Sigmoid colon (tissue), 7 donors: ENCODE measurements around the gene EPB41L3. TPM values are rescaled to one million over a fixed set of nuclear protein-coding genes. Genes with fewer than 3 reads are reported as not detected.

Source experiments
- DNase-seq: peaks from one replicate; pipeline ENCODE4 v3.0.0-alpha.2; 2019
- H3K27ac ChIP-seq, 4 donors: fragments of 200-600 bp; sonication (generic); one replicate each; pipeline ENCODE4 v1.5.1; 2016 to 2019; ENCODE audit warnings: mild to moderate bottlenecking in 1 of 4
- H3K27me3 ChIP-seq, 3 donors: fragments of 200-600 bp; sonication (generic); one replicate each; pipeline ENCODE4 v1.5.1; 2019; ENCODE audit warnings: mild to moderate bottlenecking in 1 of 3
- H3K36me3 ChIP-seq, 4 donors: fragments of 200-600 bp; sonication (generic); one replicate each; pipeline ENCODE4 v1.5.1; 2016 to 2019
- H3K4me1 ChIP-seq, 4 donors: fragments of 200-600 bp; sonication (generic); one replicate each; pipeline ENCODE4 v1.5.1; 2017 to 2019
- H3K4me3 ChIP-seq, 4 donors: fragments of 200-600 bp; sonication (generic); one replicate each; pipeline ENCODE4 v1.5.1; 2017 to 2019; ENCODE audit warnings: mild to moderate bottlenecking in 2 of 4, moderate library complexity in 1 of 4
- H3K9me3 ChIP-seq, 4 donors: fragments of 200-600 bp in 3 of 4; sonication (generic) in 3 of 4; one replicate each; pipeline versions ENCODE4 v1.5.1 to v1.6.1; 2013 to 2019
- EP300 ChIP-seq, 4 donors: sonication (generic); formaldehyde crosslinking; IDR thresholded peaks; one replicate each; pipeline ENCODE4 v1.6.1; 2017; ENCODE audit warnings: antibody characterized with exemption in 4 of 4
- POLR2A ChIP-seq, 2 donors: fragments of 450-650 bp; IDR thresholded peaks; one replicate each; pipeline ENCODE4 v1.6.1; 2016; ENCODE audit warnings: antibody characterized with exemption in 2 of 2, mild to moderate bottlenecking in 2 of 2, moderate library complexity in 2 of 2
- POLR2AphosphoS5 ChIP-seq, 4 donors: sonication (generic); formaldehyde crosslinking; IDR thresholded peaks; one replicate each; pipeline ENCODE4 v1.6.1; 2017; ENCODE audit warnings: antibody characterized with exemption in 4 of 4
- WGBS, 2 donors: extraction: QIAGEN DNeasy Blood & Tissue Kit; methylation state at CpG; one replicate each; pipeline ENCODE4 v1.1.7; 2013; 5-methylcytosine and 5-hydroxymethylcytosine counted together
- intact Hi-C: fragments of 100-400 bp; cut with DNase I; formaldehyde crosslinking; loops from one replicate; pipeline ENCODE4 v1.15.1; 2023
- polyA plus RNA-seq, 3 donors: library from polyadenylated mRNA; stranded (reverse); fragments of 200-250 nt; gene quantifications; one replicate each; pipeline ENCODE4 v1.2.3, GENCODE V29; 2013
- total RNA-seq, 4 donors: library from RNA; depleted of rRNA; stranded (reverse); fragments of >200 nt; gene quantifications; one replicate each; pipeline ENCODE4 v1.1.0, GENCODE V29; 2016
- TF ChIP-seq, protein P1 (sequence below), 4 experiments: fragments of 450-650 bp in 3 of 4; fragments of 200-600 bp in 1 of 4; IDR thresholded peaks; one replicate each; pipeline ENCODE4 v1.5.1; 2016 to 2019; ENCODE audit warnings: antibody characterized with exemption in 4 of 4, mild to moderate bottlenecking in 3 of 4, moderate library complexity in 2 of 4
- donor health status: healthy with polysubstance abuse.
- donor health status: Bipolar disorder and iron deficiency.
- donor health status: healthy.

The EPB41L3 gene
- total and polyA plus RNA-seq, 7 donors, result 26.1 to 156 (median 78.8) TPM

DNA sequence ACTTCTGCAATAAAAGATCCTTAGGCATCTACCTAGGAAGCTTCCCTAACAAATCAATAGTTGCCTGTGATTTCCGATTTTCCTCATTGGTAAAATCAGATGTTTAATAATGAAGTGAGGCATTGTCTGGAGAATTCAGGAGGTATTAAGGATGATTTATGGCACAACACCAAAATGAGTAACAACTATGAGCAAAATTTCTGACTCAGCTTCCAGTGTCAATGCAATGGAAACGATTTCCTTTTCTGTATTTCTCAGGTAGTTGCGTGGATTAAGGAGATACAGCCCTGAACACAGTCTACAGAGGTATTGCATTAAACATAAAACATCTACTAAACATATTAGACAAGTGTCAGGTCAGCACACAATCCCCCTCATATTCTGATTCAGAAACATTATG is 99.5 kb downstream of the EPB41L3 start:
- no peak for DNase-seq
- H3K27me3 ChIP-seq, result no peaks in the 10 kb centered on the region
- intact Hi-C loops, result no loop called here
- H3K36me3 ChIP-seq, result no peaks in the 10 kb centered on the region
- no peaks in the 10 kb centered on the region for H3K4me1 ChIP-seq
- H3K27ac ChIP-seq, result no peak overlapping the region
- WGBS, 2 donors, result 56 to 58% methylated on average over 3 of the region's 3 CpGs
- H3K4me3 ChIP-seq, result no peak overlapping the region
- H3K9me3 ChIP-seq, result no peaks in the 10 kb centered on the region
- TF ChIP-seq, protein P1, sequence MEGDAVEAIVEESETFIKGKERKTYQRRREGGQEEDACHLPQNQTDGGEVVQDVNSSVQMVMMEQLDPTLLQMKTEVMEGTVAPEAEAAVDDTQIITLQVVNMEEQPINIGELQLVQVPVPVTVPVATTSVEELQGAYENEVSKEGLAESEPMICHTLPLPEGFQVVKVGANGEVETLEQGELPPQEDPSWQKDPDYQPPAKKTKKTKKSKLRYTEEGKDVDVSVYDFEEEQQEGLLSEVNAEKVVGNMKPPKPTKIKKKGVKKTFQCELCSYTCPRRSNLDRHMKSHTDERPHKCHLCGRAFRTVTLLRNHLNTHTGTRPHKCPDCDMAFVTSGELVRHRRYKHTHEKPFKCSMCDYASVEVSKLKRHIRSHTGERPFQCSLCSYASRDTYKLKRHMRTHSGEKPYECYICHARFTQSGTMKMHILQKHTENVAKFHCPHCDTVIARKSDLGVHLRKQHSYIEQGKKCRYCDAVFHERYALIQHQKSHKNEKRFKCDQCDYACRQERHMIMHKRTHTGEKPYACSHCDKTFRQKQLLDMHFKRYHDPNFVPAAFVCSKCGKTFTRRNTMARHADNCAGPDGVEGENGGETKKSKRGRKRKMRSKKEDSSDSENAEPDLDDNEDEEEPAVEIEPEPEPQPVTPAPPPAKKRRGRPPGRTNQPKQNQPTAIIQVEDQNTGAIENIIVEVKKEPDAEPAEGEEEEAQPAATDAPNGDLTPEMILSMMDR (IDR thresholded peaks at IDR 0.05), result no peak
- TF ChIP-seq POLR2AphosphoS5 (IDR thresholded peaks at IDR 0.05) (no peak), POLR2A (IDR thresholded peaks at IDR 0.05) (no peak), EP300 (IDR thresholded peaks at IDR 0.05) (no peak)

DNA sequence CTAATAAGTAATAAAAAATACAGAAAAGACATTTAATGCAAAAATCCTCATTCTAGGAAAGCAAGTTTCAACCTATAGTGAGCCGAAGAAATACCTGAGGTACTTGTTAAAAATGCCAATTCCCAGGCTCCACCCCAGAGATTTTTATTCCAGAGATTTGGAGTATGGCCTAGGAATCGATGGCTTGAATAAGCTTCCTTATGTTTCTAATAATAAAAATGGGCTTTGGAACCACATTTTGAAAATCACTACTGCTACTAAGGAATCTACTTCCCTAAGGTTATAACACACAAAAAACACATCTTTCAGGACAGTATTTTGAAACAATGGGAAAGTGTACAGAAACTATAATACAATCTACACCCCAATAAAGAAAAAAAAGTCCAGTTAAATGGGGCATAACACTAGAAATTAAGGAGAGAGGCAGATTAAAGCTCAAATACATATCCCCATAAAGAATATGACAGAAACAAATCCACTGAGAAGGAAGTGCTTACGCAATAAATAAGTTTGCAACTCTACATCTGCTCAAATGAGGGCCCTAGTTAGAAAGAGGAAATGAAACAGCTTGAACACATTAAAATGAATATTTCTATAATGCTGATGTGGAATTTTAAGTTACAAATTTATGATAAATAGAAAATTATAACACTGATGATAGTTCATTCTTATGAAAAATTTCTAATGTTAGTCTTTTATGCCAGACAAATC is 103.7 kb downstream of the EPB41L3 start:
- TF ChIP-seq POLR2AphosphoS5 (IDR thresholded peaks at IDR 0.05), result peak in 1 of 4 donors; percentile 21
- TF ChIP-seq EP300 (IDR thresholded peaks at IDR 0.05), result no peak
- TF ChIP-seq, protein P1 (IDR thresholded peaks at IDR 0.05), result no peak
- H3K9me3 ChIP-seq, result no peaks in the 10 kb centered on the region
- no peaks in the 10 kb centered on the region for H3K36me3 ChIP-seq
- no peak overlapping the region for H3K4me3 ChIP-seq
- 63 to 88% methylated on average over 3 of the region's 3 CpGs for WGBS, 2 donors
- H3K27ac ChIP-seq, result peak overlapping the region in 1 of 4 donors; percentile 32
- H3K27me3 ChIP-seq, result no peaks in the 10 kb centered on the region
- DNase-seq, result no peak
- no peaks in the 10 kb centered on the region for H3K4me1 ChIP-seq
- intact Hi-C loops, result no loop called here

GRCh38 chr18:5434425-5434824 is 109.4 kb downstream of the EPB41L3 start:
- Histone ChIP-seq H3K27ac (no peak overlapping the region), H3K9me3 (no peaks in the 10 kb centered on the region), H3K4me3 (no peak overlapping the region), H3K27me3 (no peaks in the 10 kb centered on the region), H3K36me3 (peaks cover 0 to 22% (median 0%) of the 10 kb centered on the region in 4 donors), H3K4me1 (no peaks in the 10 kb centered on the region)
- TF ChIP-seq POLR2A (IDR thresholded peaks at IDR 0.05) (no peak), EP300 (IDR thresholded peaks at IDR 0.05) (no peak)
- TF ChIP-seq, protein P1 (IDR thresholded peaks at IDR 0.05), result no peak
- no peak for DNase-seq
- intact Hi-C loops, result no loop called here
- WGBS, 2 donors, result 87 to 92% methylated on average over 4 of the region's 4 CpGs

- H3K9me3 ChIP-seq, result no peaks in the 10 kb centered on the region
- 76 to 82% methylated on average over 8 of the region's 8 CpGs for WGBS, 2 donors
- intact Hi-C loops, result no loop called here
- H3K27me3 ChIP-seq, result no peaks in the 10 kb centered on the region
- H3K4me3 ChIP-seq, result no peak overlapping the region
- H3K36me3 ChIP-seq, result peaks cover 0 to 22% (median 0%) of the 10 kb centered on the region in 4 donors
- no peaks in the 10 kb centered on the region for H3K4me1 ChIP-seq
- no peak overlapping the region for H3K27ac ChIP-seq
- TF ChIP-seq, protein P1 (IDR thresholded peaks at IDR 0.05), result no peak
- TF ChIP-seq POLR2A (IDR thresholded peaks at IDR 0.05) (no peak), EP300 (IDR thresholded peaks at IDR 0.05) (no peak), POLR2AphosphoS5 (IDR thresholded peaks at IDR 0.05) (no peak)
- no peak for DNase-seq
Measured at GRCh38 chr18:5431836-5432575, 111.8 kb downstream of the EPB41L3 start.
